ENCODE measurements around the gene PRPH2. TPM values are rescaled to one million over a fixed set of nuclear protein-coding genes. Genes with fewer than 3 reads are reported as not detected.
"Not testable (repeated sequence)": the region's sequence is repeated elsewhere in the genome, so short reads cannot be mapped to it uniquely, and the experiment has no call there.

PRPH2 gene
- polyA plus RNA-seq, 3 donors = 0.05 TPM; not detected in 2

DNA sequence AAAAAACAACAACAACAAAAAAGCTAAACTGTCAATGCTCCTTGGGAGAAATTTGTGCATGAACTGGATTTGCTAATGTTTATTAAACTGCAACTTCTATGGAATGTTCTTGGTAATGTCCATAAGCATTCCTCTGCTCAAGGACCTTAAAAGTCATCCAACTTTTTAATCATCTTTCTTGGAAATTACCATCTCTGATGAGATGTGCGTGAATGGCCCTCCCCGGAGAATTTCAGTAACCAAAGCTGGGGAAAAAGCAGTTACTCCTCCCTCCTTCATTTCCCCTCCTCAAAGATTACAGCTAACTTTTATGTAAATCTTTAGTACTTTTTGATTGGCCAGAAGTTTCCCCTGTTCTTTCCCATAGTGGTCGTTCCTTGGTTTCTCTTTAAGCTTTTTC, 18.3 kb upstream of the PRPH2 start:
- peaks cover 14 to 15% of the 10 kb centered on the region in 2 donors for H3K4me1 ChIP-seq (ENCODE audit: control insufficient read depth in 1 of 2, insufficient read depth in 2 of 2, low read length in 2 of 2)
- H3K9ac ChIP-seq (ENCODE audit: insufficient read depth, low read length, poor library complexity, severe bottlenecking) = no peak overlapping the region
- H3K27me3 ChIP-seq (ENCODE audit: control insufficient read depth in 2 of 2, insufficient read depth in 2 of 2, low read length in 2 of 2) = no peaks in the 10 kb centered on the region
- H3K4me3 Mint-ChIP-seq = no peak overlapping the region
- peaks cover 18% of the 10 kb centered on the region for H3K4me1 Mint-ChIP-seq
- WGBS (ENCODE audit: insufficient coverage) = no CpG with 5 or more reads among the region's 3 CpGs
- H3K9me3 ChIP-seq (replicated peaks in 1 of 2; ENCODE audit: control insufficient read depth in 1 of 2, insufficient read depth in 1 of 2, low read length in 2 of 2) = no peaks in the 10 kb centered on the region
- no peak overlapping the region for H3K4me2 ChIP-seq (replicated peaks; ENCODE audit: extremely low read depth, low read length, poor library complexity, severe bottlenecking)
- H3K27ac Mint-ChIP-seq = no peak overlapping the region
- intact Hi-C loops (cut with micrococcal nuclease) = loop anchor here (10.0 kb wide), 2 partner anchors 154 to 434 kb away; partner anchors contain the start of gene SRF (in 1 of the 2)
- no peaks in the 10 kb centered on the region for H3K36me3 ChIP-seq (replicated peaks in 1 of 2; ENCODE audit: control insufficient read depth in 1 of 2, insufficient read depth in 2 of 2, low read length in 2 of 2)
- peaks cover 0 to 4% of the 10 kb centered on the region in 2 donors for H3K36me3 Mint-ChIP-seq
- TF ChIP-seq, protein P1, sequence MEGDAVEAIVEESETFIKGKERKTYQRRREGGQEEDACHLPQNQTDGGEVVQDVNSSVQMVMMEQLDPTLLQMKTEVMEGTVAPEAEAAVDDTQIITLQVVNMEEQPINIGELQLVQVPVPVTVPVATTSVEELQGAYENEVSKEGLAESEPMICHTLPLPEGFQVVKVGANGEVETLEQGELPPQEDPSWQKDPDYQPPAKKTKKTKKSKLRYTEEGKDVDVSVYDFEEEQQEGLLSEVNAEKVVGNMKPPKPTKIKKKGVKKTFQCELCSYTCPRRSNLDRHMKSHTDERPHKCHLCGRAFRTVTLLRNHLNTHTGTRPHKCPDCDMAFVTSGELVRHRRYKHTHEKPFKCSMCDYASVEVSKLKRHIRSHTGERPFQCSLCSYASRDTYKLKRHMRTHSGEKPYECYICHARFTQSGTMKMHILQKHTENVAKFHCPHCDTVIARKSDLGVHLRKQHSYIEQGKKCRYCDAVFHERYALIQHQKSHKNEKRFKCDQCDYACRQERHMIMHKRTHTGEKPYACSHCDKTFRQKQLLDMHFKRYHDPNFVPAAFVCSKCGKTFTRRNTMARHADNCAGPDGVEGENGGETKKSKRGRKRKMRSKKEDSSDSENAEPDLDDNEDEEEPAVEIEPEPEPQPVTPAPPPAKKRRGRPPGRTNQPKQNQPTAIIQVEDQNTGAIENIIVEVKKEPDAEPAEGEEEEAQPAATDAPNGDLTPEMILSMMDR (IDR thresholded peaks at IDR 0.05) = no peak
- H2AFZ ChIP-seq (ENCODE audit: insufficient read depth, low read depth, low read length, poor library complexity, severe bottlenecking) = no peak overlapping the region
- peaks cover 0 to under 1% (median 0%) of the 10 kb centered on the region in 7 donors for H3K9me3 Mint-ChIP-seq
- H3K27me3 Mint-ChIP-seq (ENCODE audit: low read depth in 3 of 3) = peaks cover 0 to 6% (median 3%) of the 10 kb centered on the region in 3 donors
- peaks cover 20% of the 10 kb centered on the region for H3K79me2 ChIP-seq (ENCODE audit: insufficient read depth, low read length)
- DNase-seq = no peak
- H3K4me3 ChIP-seq (replicated peaks in 1 of 3; ENCODE audit: low read depth in 2 of 3, low read length in 3 of 3) = no peak overlapping the region
- peaks cover 15% of the 10 kb centered on the region for H4K20me1 ChIP-seq (ENCODE audit: insufficient read depth, low read length)
- H3K27ac ChIP-seq (ENCODE audit: low read depth in 1 of 2, low read length in 2 of 2) = no peak overlapping the region

DNA sequence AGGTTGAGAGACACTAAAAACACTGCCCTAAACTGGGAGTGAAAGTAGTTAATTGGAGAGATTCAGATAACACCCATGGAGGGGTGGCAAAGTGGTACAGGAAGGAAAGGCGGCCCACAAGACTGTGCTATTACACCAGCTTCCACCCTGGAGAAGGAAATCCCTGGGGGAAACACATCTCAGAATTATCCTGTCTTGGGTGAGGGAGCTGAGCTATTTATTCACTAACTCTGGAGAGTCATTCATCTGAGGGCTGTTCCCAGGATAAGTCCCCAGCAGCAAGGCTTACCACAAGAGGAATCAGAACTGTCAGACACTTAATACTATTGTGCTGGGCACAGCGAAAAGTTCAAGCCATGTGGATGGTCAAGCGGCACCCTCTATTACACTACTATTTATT, 13.6 kb upstream of the PRPH2 start:
- H3K4me3 Mint-ChIP-seq = no peak overlapping the region
- peaks cover 0 to 8% (median 6%) of the 10 kb centered on the region in 3 donors for H3K27me3 Mint-ChIP-seq (ENCODE audit: low read depth in 3 of 3)
- Histone ChIP-seq H4K20me1 (ENCODE audit: insufficient read depth, low read length) (no peaks in the 10 kb centered on the region), H3K27me3 (ENCODE audit: control insufficient read depth in 2 of 2, insufficient read depth in 2 of 2, low read length in 2 of 2) (no peaks in the 10 kb centered on the region), H3K27ac (ENCODE audit: low read depth in 1 of 2, low read length in 2 of 2) (no peak overlapping the region), H3K4me3 (replicated peaks in 1 of 3; ENCODE audit: low read depth in 2 of 3, low read length in 3 of 3) (no peak overlapping the region), H3K79me2 (ENCODE audit: insufficient read depth, low read length) (no peaks in the 10 kb centered on the region), H3K9me3 (replicated peaks in 1 of 2; ENCODE audit: control insufficient read depth in 1 of 2, insufficient read depth in 1 of 2, low read length in 2 of 2) (peaks cover 0 to 7% of the 10 kb centered on the region in 2 donors), H3K4me2 (replicated peaks; ENCODE audit: extremely low read depth, low read length, poor library complexity, severe bottlenecking) (no peak overlapping the region), H3K4me1 (ENCODE audit: control insufficient read depth in 1 of 2, insufficient read depth in 2 of 2, low read length in 2 of 2) (no peaks in the 10 kb centered on the region), H3K36me3 (replicated peaks in 1 of 2; ENCODE audit: control insufficient read depth in 1 of 2, insufficient read depth in 2 of 2, low read length in 2 of 2) (no peaks in the 10 kb centered on the region), H2AFZ (ENCODE audit: insufficient read depth, low read depth, low read length, poor library complexity, severe bottlenecking) (no peak overlapping the region), H3K9ac (ENCODE audit: insufficient read depth, low read length, poor library complexity, severe bottlenecking) (no peak overlapping the region)
- H3K4me1 Mint-ChIP-seq = no peaks in the 10 kb centered on the region
- no peak overlapping the region for H3K27ac Mint-ChIP-seq
- no peak for DNase-seq
- intact Hi-C loops (cut with micrococcal nuclease) = no loop called here
- H3K9me3 Mint-ChIP-seq = peaks cover 0 to 12% (median 4%) of the 10 kb centered on the region in 7 donors
- 90% methylated on average over 2 of the region's 3 CpGs for WGBS (ENCODE audit: insufficient coverage)
- TF ChIP-seq, protein P1 (IDR thresholded peaks at IDR 0.05) = no peak
- H3K36me3 Mint-ChIP-seq = no peaks in the 10 kb centered on the region

DNA sequence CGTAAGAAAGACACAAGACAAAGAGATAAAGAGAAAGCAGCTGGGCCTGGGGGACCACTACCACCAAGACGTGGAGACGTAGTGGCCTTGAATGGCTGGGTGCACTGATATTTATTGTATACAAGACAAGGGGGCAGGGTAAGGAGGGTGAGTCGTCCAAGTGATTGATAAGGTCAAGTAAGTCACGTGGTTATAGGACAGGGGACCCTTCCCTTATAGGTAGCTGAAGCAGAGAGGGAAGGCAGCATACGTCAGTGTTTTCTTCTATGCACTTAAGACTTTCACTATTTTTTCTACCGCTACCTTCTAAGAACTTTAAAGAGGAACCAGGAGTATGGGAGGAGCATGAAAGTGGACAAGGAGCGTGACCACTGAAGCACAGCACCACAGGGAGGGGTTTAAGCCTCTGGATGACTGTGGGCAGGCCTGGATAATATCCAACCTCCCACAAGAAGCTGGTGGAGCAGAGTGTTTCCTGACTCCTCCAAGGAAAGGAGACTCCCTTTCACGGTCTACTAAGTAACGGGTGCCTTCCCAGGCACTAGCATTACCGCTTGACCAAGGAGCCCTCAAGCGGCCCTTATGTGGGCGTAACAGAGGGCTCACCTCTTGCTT, 11.6 kb upstream of the PRPH2 start:
- H3K4me2 ChIP-seq (replicated peaks; ENCODE audit: extremely low read depth, low read length, poor library complexity, severe bottlenecking); H3K36me3 Mint-ChIP-seq; H3K27ac ChIP-seq (ENCODE audit: low read depth in 1 of 2, low read length in 2 of 2); H3K4me1 ChIP-seq (ENCODE audit: control insufficient read depth in 1 of 2, insufficient read depth in 2 of 2, low read length in 2 of 2); H3K4me3 Mint-ChIP-seq; H3K9ac ChIP-seq (ENCODE audit: insufficient read depth, low read length, poor library complexity, severe bottlenecking); H3K4me3 ChIP-seq (replicated peaks in 1 of 3; ENCODE audit: low read depth in 2 of 3, low read length in 3 of 3); intact Hi-C loops (cut with micrococcal nuclease); H3K27ac Mint-ChIP-seq; H3K36me3 ChIP-seq (replicated peaks in 1 of 2; ENCODE audit: control insufficient read depth in 1 of 2, insufficient read depth in 2 of 2, low read length in 2 of 2); H3K4me1 Mint-ChIP-seq; H3K9me3 ChIP-seq (replicated peaks in 1 of 2; ENCODE audit: control insufficient read depth in 1 of 2, insufficient read depth in 1 of 2, low read length in 2 of 2); DNase-seq; H4K20me1 ChIP-seq (ENCODE audit: insufficient read depth, low read length); H2AFZ ChIP-seq (ENCODE audit: insufficient read depth, low read depth, low read length, poor library complexity, severe bottlenecking); H3K27me3 ChIP-seq (ENCODE audit: control insufficient read depth in 2 of 2, insufficient read depth in 2 of 2, low read length in 2 of 2); H3K27me3 Mint-ChIP-seq (ENCODE audit: low read depth in 3 of 3); H3K79me2 ChIP-seq (ENCODE audit: insufficient read depth, low read length): not testable (repeated sequence)
- peaks cover 0 to 12% (median 4%) of the 10 kb centered on the region in 7 donors for H3K9me3 Mint-ChIP-seq
- WGBS (ENCODE audit: insufficient coverage) = 100% methylated on average over 3 of the region's 13 CpGs
